HG03378 (cell line): ENCODE measurements around the gene TPRG1.

ENCODE experiments used
- ATAC-seq: cut with Tn5 transposase; IDR thresholded peaks from one replicate; pipeline ENCODE4 v1.9.1; 2021; ENCODE audit warnings: mild to moderate bottlenecking, moderate library complexity; ENCODE audit not compliant: unreplicated experiment

The TPRG1 gene

DNA sequence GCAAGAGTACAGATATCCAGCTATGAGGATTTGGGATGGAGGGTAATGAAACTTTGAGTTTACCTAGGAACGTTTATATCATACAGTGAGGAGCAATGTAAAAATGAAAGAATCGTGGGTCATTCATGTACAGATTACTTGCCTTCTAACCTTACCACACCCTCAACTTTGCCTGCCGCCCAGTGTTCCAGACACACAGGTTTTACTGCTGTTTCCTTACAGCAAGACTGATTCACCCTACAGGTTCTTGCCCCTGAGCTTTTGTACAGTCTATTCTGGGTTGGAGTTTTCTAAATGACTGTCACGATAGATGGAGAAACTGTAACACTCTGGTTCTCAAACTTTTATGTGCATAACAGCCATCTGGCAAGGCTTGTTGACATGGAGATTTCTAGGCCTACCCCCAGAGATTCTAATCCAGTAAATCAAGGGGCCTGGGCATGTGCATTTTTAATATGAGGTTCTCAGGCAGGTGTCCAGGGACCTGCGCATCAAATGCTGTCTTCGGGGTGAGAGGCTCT lies 6.6 kb upstream of the TPRG1 start:
- ATAC-seq, result no peak

DNA sequence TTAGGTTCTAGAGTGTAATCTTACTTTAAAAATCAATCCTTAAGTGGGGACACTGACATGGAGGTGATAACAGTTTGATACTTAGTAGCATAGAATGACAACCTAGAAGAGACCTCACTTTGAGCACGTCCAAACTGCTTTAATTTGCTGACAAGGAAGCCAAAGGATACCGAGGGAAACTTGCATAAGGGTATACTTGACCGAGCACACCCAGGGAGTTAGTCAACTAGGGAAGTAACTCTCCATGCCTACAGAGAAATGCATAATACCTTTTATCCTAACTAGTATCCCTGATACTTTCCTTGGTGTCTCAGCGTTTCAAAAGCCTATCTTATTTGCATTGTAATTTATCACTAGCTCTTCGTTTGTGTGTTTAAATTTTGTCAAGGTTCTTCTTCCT lies 5.5 kb upstream of the TPRG1 start:
- ATAC-seq, result no peak

DNA sequence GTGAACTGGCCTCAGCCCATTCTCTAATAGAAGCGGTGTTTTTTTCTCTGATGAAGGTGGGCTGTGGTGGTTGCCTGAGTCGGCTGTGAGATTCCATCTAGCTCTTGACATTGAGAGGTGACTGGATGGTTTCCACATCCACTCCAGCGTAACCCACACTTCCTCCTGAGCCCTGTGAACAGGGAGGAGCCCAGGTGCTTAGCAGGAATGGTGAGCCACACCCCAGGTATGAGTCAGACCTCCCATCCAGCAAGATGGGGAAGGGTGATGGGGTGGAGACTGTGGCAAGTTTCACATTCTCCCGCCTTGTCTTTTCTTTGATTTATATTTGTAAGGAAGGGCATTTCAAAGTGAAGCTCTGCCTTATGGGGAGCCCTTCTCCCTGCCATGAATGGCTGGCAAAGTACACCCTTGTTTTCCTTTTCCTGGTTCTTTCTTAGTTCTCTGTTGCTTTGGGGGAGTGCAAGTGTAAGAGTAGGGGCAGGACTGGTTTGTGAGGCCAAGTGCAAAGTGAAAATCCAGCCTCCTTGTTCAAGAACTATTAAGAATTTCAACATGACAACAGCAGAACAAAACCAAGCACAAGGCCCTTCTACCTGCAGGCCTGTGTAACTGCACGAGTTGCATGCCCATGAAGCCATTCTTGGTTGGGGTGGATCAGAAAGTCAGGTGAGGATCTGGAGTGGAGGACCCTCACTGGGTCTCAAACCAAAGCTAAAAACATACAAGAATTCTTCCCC lies 4.6 kb upstream of the TPRG1 start:
- no peak for ATAC-seq

DNA sequence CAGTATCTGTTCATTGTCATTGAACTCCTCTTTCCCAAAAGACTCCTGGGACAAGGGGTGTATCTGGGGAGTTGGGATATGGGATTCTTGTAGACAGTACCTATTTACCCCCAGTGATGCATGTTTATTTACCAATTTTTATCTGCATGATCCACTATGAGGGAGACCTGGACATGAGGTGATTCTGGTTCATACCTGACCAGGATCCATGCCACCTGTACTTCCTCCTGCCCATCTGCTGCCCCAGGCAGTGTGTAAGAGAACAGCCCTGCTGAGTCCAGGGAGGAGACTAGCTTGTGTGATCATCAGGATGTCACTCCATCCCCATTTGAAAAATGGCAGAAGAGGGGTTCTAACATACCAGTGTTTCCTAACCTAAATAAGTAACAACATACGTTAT lies 3.1 kb upstream of the TPRG1 start:
- no peak for ATAC-seq

DNA sequence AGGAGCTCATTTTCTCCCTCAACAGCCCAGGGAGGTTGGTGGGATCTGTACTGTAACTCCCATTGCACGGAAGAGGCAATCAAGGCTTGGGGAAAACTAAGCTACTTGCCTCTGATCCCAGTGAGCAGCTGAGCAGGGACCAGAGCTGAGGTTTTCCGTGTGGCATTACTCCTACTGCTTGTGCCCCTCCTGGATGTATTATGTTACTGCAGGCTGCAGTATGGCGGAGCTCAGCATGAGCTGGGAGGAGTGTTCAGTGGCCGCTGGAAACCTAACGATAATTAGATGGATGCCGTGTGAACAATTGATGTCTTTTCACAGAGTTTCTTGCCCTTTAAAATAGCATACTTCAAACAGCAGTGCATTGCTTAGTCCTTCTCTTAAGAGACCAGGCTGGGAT lies 2.0 kb upstream of the TPRG1 start:
- no peak for ATAC-seq

DNA sequence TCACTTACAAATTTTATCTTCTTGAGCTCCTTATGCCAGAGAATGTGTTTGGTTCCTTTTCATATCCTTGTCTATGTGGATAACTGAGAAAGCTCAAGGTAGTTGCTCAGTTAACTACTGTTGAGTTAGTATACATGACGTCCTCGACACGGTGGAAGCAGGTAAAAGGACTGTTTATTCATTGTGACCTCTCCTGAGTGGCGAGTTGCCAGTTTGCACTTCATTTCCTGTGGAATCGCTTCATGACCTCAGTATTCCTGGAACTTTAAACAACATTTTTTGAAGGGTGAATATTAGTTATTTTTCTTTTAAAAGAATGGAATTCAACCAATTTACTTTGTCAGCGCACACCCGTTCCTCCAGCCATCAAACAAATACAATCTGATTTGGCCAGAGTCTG lies 1.2 kb upstream of the TPRG1 start:
- no peak for ATAC-seq

DNA sequence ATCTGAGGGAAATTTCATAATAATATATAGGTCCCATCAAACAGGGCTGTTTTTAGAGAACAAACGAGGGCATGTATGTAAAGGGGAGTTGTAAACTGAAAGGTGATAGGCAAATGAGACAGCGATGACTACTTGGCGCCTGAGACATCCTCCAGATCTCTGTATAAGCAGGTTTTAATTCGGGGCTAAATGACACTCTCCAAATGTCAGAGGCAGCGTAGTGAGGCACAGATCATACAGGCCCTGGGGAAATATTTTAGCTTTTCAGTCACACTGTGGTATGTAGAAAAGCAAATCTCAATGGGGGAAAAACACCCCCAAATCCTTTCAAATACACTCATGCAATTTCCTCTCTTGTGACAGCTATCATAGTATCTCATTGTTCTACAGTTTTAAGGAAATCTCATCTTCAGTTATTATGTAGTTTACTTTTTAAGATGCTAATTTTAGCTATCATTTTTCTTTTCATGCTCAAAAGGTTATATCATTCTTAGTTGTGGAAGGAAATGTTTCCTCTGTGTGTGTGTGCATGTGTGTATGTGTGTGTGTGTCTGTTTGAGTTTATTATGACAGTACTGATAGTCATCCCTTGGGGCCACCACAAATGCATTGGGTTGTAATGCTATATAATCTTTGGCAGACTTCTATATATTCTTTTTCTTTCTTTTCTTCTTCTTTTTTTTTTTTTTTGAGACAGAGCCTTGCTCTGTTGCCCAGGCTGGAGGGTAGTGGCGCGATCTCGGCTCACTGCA lies 1.1 kb downstream of the TPRG1 start:
- ATAC-seq, result no peak

DNA sequence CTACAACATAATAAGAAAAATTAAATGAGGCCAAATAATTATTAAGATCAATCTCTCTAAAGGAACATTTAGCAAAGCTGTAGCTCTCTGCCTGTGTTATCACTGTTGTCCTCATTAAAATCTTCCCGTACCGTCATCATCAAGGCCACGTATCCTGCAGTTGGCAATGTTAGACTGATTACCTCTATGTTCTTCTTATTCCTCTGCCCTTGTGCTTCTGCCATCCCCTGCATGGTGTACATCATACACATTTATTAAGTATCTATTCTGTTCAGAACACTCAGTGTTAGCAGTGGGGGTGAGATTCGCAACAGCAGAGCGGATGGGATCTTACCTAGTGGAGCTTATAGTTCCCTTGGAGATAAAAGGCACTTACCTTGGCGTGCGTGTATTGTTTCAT lies 12.8 kb downstream of the TPRG1 start:
- ATAC-seq, result no peak

DNA sequence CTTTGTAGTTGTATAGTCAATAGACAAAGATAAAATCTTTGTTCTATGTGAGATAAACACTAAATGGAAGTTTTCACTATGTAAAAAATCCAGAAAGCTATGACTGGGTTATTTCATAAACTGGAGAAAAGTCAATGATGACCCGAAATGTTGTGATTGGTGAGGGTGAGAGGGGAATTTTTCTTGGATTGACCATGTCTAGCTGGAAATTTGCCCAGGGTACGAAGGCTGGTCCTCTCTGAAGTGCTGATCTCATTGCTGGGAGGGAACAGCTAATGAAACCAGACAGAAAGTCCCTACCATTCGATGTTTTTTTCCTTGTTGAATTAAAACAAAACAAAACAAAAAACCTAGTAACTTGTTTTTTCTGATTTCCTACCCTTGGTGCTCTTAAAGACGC lies 14.3 kb downstream of the TPRG1 start:
- ATAC-seq, result no peak

DNA sequence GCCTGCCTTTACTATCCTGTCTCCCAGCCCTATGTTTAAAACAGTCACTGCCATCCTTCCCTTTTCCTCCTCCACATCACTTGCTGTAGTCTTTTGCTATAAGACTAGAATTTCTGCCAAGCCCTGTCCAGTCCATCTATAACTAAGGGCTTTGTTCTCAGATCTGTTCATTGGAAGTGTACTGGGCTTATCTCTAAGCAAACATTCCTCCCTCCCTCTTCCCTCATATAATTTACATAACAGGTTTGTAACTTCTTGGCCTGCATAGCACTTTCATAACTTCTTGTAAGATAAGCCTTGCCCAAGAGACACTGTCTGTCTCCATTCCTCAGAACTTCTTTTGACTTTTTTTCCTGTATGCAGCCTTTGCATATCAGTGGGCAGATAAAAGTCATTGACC lies 16.7 kb downstream of the TPRG1 start:
- ATAC-seq, result no peak

DNA sequence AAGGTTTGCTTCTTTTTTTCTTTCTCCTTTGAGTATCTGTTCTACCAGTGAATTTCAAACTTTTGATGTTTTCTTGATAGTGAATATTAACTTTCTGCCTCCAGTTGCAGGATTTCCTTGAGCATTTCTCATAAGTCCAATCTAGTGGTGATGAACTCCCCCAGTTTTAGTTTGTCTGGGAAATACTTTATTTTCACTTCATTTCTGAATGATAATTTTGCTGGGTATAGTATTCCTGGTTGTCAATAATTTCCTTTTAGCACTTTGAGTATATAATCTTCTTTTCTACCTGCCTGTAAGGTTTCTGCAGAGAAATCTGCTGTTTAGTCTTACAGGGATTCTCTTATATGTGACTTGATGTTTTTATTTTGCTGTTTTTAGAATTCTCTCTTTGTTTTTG lies 21.0 kb downstream of the TPRG1 start:
- ATAC-seq, result no peak

DNA sequence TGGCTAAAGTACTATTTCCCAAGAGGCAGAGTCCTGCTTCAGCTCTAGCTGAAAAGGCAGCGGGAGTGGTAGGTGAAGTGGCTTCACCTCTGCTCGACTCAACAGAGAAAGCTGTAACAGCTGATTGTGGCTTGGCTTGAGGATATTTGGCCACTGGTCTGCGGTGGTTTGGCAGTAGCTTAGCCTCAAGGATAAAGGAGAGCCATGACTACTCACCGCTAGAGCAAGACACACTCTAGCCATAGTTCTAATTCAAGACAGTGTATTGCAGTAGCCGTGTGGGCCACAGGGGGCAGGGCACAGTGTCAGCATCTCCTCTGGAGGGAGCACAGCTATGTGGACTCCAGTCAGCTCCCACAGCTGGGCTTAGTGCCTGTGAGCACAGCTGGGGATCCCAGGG lies 23.5 kb downstream of the TPRG1 start:
- ATAC-seq, result no peak

DNA sequence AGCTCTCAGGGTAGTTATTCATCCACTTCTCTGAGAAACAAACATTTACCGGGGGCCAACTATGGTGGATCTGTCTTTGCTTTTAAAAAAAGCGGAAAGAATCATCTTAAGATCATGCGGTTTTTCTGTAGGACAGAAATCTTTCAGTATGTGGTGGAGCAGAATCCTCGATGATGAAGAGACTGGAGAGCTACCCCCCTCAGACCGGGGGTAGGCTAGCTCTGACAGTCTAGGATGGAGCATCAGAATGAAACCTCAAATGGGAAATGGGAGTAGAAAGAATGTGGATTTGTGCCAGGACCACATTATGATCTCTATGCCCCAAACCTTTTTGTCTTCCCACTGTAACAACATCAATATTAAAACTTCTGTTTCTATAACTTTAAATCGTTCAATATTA lies 30.3 kb downstream of the TPRG1 start:
- ATAC-seq, result no peak

DNA sequence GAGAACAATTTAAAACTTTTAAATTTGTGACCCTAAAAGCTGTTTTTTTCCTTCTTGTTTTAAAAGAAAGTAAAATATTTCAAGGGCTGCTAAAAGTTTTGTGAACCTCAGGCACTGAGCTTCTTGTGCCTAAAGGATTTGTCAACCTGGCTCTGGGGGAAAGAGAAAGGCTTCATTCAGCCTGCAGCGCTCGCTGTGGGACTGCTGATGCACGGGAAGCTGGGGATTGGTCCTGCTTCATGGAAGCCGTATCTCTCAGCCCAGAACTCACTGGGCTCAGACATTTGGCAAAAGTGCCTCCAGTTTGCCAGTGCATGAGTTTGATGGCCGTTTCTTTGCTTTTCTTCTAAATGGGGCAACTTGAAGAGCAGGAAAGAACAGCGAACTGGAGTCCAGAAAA lies 30.8 kb downstream of the TPRG1 start:
- ATAC-seq, result no peak

DNA sequence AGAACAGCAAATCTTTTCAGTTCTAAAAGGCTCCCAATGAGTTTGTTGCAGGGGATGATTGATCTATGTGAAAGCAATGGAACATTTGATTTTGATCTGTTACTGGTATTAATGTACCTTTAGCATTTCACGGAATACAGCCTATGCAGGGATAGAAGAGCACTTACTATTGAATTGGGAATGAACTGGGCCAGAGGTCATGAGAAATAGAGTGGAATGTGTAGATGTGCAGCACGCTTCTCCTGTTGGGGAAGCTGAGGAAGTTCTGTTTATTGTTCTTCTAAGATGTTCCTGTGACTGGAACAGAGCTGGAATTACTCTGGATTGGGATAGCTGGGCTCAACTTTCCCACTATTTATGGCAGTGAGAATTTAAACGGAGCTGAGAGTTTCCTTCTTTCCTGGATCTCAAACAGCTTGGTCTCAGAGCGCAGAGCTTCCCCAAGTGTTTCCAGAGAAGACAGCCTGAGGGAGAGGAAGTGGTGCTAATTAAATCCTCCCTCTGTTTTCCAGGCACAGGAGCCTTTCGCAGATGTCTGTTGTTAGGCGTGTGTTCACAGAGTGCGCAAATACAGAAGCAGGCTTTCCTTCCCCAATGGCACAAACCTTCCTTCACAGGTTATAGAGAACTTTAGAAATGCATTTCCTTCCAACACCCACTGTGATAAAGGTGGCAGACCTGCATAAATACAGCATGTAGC lies 32.5 kb downstream of the TPRG1 start:
- no peak for ATAC-seq

DNA sequence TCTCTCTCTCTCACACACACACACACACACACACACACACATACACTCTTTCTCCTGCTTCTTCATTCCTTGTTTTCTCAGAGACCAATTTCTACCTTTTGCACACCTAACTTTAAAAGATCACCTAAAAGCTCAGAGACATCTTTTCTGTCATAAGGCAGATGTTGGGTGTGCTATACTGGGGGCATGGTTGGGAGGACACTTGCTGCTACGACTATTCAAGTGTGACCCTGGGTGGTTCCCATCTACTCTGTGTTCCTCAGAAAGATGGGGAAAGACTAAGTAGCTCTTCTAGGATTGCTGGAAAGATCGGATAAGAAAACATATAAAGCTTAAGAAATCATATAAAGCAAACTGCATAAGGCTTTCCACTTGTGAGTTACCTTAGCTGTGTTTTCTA lies 33.2 kb downstream of the TPRG1 start:
- no peak for ATAC-seq

DNA sequence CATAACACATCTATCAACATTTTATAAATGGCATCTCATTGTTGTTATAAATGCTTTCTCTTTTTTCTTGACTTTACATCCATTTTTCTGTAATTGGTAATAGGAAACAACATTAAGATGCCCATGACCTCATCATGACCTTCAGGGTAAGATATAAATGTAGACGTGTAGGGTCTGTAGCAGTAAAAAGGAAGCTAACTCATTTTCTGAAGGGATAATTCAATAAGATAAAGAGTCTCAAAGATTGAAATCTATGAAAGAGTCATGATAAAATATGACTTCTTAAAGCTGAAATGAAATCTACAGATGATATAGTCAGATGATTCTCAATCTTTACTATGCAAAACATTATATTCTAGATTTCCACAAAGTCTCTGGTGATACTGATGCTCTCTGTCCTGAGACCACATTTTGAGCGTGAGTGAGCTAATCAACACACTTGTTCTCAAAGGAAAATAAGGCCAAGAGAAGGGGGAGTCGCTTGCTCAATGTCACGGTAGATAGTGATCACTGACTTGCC lies 38.5 kb downstream of the TPRG1 start:
- ATAC-seq, result no peak

DNA sequence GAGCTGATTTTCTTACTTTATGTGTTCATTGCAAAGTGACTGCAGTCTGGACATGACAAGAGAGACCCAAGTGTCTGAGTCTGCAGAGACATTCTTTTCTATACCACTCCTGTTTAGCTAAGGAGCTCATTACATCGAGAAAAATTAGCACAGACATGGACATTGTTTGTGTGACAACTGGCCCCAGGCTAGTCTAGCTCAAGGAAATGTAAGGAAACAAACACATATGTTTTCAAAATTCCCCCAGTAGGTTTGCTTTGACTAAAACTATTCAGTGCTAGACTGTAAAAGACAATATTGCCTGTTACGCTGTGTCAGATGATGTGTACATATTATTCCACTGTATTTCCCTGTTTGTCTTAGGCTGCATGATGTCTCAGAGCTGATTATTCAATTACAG lies 40.9 kb downstream of the TPRG1 start:
- no peak for ATAC-seq

DNA sequence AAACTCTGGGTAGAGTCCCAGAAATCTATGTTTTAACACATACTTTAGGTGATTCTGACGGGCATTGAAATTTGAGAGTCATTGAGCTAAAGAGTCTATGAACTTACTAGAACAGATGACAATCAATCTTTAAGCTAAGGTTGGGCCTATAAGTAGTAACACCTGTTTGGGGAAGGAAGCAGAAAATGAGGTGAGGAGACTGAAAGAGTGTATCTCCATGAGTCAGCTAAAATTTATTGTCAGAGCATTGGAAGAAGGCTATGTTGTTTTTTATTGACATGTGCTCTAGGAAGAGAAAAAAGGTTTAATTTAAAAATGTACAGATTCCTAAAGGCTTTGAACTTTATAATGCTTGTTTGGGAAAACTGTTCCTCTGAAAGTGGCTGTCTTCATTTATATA lies 42.9 kb downstream of the TPRG1 start:
- no peak for ATAC-seq

DNA sequence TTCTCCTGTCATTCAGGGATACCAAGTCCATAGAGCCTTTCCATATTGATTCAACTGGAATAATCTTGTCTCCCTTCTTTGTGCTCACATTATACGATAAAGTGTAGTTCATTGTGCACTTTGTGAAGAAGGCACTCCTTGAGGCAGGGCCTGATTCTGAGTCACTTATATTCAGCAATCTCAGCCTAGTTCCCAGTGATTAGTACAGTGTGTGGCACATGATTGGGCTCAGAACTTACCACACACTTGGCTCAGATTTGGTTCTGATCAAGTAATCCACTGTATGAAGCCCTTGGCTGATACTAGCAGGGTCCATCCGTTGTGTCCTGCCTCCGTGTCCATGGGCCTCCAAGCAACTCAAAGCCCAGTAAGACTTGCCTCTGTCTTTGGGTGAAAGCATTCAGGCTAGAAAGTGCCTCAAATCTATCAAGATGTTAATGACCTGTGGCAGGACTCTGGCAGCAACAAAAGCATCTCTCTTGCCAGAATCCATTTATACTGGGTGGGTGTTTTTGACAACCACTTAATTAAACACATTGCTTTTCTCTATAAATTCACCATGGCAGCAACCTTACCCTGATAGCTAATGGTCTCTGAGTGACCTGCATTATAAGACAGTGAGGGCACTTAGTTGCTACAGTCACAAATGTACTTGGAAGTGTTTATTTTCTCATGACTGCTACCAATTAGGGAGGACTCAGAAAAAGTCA lies 51.3 kb downstream of the TPRG1 start:
- no peak for ATAC-seq

DNA sequence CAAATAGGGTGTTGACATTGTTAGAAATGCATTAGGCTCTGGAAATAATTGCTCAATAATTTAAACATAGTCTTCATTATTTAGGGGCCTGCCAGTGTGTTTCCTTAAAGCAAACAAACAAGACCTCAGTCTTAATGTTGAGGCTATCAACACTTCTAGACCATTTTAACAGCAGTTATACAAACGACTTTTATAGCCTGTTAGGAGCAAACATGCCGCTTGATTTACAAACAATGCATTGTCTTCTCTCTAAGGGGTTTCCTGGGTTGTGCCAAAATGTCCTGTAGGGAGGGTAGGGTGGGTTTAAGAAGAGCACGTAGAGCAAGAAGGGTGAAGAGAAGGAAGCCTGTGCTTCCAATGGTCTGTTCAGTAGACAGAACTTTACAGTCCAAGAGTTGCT lies 53.7 kb downstream of the TPRG1 start:
- no peak for ATAC-seq
